HCT116 (cell line): ENCODE data around the gene FAM193A.

ENCODE experiments used
- CBX3 ChIP-seq: IDR thresholded peaks from 2 replicates; pipeline ENCODE4 v1.6.1; 2012; ENCODE audit warnings: low read depth
- EGR1 ChIP-seq: IDR thresholded peaks from 2 replicates; pipeline ENCODE4 v1.6.1; 2012; ENCODE audit warnings: low read depth
- ELF1 ChIP-seq: IDR thresholded peaks from 2 replicates; pipeline ENCODE4 v1.6.1; 2012; ENCODE audit warnings: low read depth, borderline replicate concordance
- EZH2 ChIP-seq: fragments of 200-600 bp; sonication (generic); IDR thresholded peaks from 2 replicates; pipeline ENCODE4 v1.6.1; 2017; ENCODE audit warnings: antibody characterized with exemption, mixed run types
- EZH2phosphoT487 ChIP-seq: fragments of 200-600 bp; IDR thresholded peaks from 2 replicates; pipeline ENCODE4 v1.6.1; 2018; ENCODE audit warnings: antibody characterized with exemption, borderline replicate concordance
- POLR2A ChIP-seq: IDR thresholded peaks from 2 replicates; pipeline ENCODE4 v1.7.0; 2011; ENCODE audit warnings: borderline replicate concordance; ENCODE audit not compliant: insufficient read depth, insufficient read length; ENCODE audit errors: extremely low read depth
- POLR2AphosphoS5 ChIP-seq: IDR thresholded peaks from 2 replicates; pipeline ENCODE4 v1.6.1; 2011; ENCODE audit warnings: mild to moderate bottlenecking, low read depth, low read length, moderate library complexity
- SP1 ChIP-seq: IDR thresholded peaks from 2 replicates; pipeline ENCODE4 v1.6.1; 2012; ENCODE audit warnings: low read depth
- ZFX ChIP-seq: fragments of 450-650 bp; IDR thresholded peaks from 2 replicates; pipeline ENCODE4 v1.6.1; 2017
- ZNF274 ChIP-seq: fragments of 200-500 bp; sonication (Bioruptor generic); IDR thresholded peaks from 2 replicates; pipeline ENCODE4 v1.6.1; 2014; ENCODE audit warnings: mild to moderate bottlenecking, low read depth, low read length, inconsistent platforms
- TF ChIP-seq, protein P1 (sequence below), 3 experiments: fragments of 200-600 bp in 1 of 3; sonication (generic) in 1 of 3; IDR thresholded peaks in 2 of 3; conservative IDR thresholded peaks in 1 of 3; 2 replicates each; pipeline ENCODE4 v1.5.1; 2012 to 2017; ENCODE audit warnings: low read depth in 2 of 3, low read length in 2 of 3, antibody characterized with exemption in 1 of 3, borderline replicate concordance in 1 of 3, control low read depth in 1 of 3, mild to moderate bottlenecking in 1 of 3, mixed read lengths in 1 of 3, mixed run types in 1 of 3, moderate library complexity in 1 of 3; ENCODE audit not compliant: insufficient read depth in 1 of 3
- TF ChIP-seq, protein P2 (sequence below): IDR thresholded peaks from 2 replicates; pipeline ENCODE4 v1.6.1; 2012
- TF ChIP-seq, protein P3 (sequence below): IDR thresholded peaks from 2 replicates; pipeline ENCODE4 v1.6.1; 2012; ENCODE audit warnings: low read depth

DNA sequence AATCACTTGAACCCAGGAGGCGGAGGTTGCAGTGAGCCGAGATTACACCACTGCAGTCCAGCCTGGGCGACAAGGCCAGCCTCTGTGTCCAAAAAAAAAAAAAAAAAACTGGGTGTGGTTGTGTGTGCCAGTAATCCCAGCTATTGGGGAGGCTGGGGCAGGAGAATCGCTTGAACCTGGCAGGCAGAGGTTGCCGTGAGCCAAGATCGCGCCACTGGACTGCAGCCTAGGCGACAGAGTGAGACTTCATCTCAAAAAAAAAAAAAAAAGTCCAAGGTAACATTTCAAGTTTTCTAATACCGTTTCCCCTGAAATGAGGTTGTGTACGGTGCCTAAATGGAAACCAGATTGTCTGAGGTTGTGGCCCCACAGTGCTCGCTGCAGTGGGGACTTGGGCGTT is 35.6 kb downstream of the FAM193A start:
- TF ChIP-seq EGR1 = no peak
- no peak for TF ChIP-seq ZNF274
- TF ChIP-seq, protein P1, sequence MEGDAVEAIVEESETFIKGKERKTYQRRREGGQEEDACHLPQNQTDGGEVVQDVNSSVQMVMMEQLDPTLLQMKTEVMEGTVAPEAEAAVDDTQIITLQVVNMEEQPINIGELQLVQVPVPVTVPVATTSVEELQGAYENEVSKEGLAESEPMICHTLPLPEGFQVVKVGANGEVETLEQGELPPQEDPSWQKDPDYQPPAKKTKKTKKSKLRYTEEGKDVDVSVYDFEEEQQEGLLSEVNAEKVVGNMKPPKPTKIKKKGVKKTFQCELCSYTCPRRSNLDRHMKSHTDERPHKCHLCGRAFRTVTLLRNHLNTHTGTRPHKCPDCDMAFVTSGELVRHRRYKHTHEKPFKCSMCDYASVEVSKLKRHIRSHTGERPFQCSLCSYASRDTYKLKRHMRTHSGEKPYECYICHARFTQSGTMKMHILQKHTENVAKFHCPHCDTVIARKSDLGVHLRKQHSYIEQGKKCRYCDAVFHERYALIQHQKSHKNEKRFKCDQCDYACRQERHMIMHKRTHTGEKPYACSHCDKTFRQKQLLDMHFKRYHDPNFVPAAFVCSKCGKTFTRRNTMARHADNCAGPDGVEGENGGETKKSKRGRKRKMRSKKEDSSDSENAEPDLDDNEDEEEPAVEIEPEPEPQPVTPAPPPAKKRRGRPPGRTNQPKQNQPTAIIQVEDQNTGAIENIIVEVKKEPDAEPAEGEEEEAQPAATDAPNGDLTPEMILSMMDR (IDR thresholded peaks at IDR 0.05 in 2 of 3, conservative IDR thresholded peaks at IDR 0.05 in 1 of 3; ENCODE audit: borderline replicate concordance in 1 of 3, insufficient read depth in 1 of 3, low read depth in 2 of 3, low read length in 2 of 3) = no peak
- TF ChIP-seq, protein P2, sequence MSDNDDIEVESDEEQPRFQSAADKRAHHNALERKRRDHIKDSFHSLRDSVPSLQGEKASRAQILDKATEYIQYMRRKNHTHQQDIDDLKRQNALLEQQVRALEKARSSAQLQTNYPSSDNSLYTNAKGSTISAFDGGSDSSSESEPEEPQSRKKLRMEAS = no peak
- no peak for TF ChIP-seq POLR2AphosphoS5
- TF ChIP-seq SP1 = no peak
- TF ChIP-seq POLR2A = no peak
- no peak for TF ChIP-seq EZH2
- TF ChIP-seq ELF1 = no peak
- no peak for TF ChIP-seq EZH2phosphoT487
- TF ChIP-seq ZFX = no peak
- TF ChIP-seq CBX3 = no peak
- TF ChIP-seq, protein P3, sequence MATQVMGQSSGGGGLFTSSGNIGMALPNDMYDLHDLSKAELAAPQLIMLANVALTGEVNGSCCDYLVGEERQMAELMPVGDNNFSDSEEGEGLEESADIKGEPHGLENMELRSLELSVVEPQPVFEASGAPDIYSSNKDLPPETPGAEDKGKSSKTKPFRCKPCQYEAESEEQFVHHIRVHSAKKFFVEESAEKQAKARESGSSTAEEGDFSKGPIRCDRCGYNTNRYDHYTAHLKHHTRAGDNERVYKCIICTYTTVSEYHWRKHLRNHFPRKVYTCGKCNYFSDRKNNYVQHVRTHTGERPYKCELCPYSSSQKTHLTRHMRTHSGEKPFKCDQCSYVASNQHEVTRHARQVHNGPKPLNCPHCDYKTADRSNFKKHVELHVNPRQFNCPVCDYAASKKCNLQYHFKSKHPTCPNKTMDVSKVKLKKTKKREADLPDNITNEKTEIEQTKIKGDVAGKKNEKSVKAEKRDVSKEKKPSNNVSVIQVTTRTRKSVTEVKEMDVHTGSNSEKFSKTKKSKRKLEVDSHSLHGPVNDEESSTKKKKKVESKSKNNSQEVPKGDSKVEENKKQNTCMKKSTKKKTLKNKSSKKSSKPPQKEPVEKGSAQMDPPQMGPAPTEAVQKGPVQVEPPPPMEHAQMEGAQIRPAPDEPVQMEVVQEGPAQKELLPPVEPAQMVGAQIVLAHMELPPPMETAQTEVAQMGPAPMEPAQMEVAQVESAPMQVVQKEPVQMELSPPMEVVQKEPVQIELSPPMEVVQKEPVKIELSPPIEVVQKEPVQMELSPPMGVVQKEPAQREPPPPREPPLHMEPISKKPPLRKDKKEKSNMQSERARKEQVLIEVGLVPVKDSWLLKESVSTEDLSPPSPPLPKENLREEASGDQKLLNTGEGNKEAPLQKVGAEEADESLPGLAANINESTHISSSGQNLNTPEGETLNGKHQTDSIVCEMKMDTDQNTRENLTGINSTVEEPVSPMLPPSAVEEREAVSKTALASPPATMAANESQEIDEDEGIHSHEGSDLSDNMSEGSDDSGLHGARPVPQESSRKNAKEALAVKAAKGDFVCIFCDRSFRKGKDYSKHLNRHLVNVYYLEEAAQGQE = no peak
